Lower lobe of right lung (tissue), 2 donors: ENCODE results near the gene RRP7A. TPM values are rescaled to one million over a fixed set of nuclear protein-coding genes. Genes with fewer than 3 reads are reported as not detected.

Experiments
- ATAC-seq, 2 donors: fragments of 200-7000 bp; cut with Tn5 transposase; one replicate each; pipeline ENCODE4 v1.9.1; 2020 to 2022; ENCODE audit warnings: mild to moderate bottlenecking in 2 of 2, moderate library complexity in 2 of 2
- DNase-seq: peaks from one replicate; pipeline ENCODE4 v3.0.0-alpha.2; 2020
- H3K27ac ChIP-seq: fragments of 200-600 bp; one replicate; pipeline ENCODE4 v1.8.0; 2022
- H3K27me3 ChIP-seq: fragments of 200-600 bp; one replicate; pipeline ENCODE4 v1.8.0; 2022; ENCODE audit warnings: low read depth
- H3K36me3 ChIP-seq: fragments of 200-600 bp; one replicate; pipeline ENCODE4 v1.8.0; 2022; ENCODE audit warnings: mild to moderate bottlenecking
- H3K4me1 ChIP-seq: fragments of 200-600 bp; one replicate; pipeline ENCODE4 v1.8.0; 2022
- H3K4me3 ChIP-seq: fragments of 200-600 bp; one replicate; pipeline ENCODE4 v1.8.0; 2022; ENCODE audit warnings: mild to moderate bottlenecking
- H3K9me3 ChIP-seq: fragments of 200-600 bp; one replicate; pipeline ENCODE4 v1.8.0; 2022
- CTCF ChIP-seq: fragments of 200-600 bp; IDR thresholded peaks from one replicate; pipeline ENCODE4 v1.8.0; 2022; ENCODE audit warnings: antibody characterized with exemption, mild to moderate bottlenecking
- intact Hi-C: fragments of 100-400 bp; cut with DNase I; formaldehyde crosslinking; loops from one replicate; pipeline ENCODE4 v1.11.0; 2022
- total RNA-seq: library from RNA; stranded (reverse); fragmentation: NEBNext Ultra II Directional; extraction: Animal tissue kit (Norgen Biotek cat#: 25700); gene quantifications from one replicate; pipeline ENCODE4 v1.2.1, GENCODE V29; 2021
- donor health status: DM: no; HTN: yes; CAD: no; lungs with severe emphysema.

RRP7A gene
- total RNA-seq, 1 donor from 2014 or later, result 34.4 TPM

- Histone ChIP-seq H3K4me1 (no peaks in the 10 kb centered on the region), H3K27me3 (peaks cover 5% of the 10 kb centered on the region), H3K9me3 (no peaks in the 10 kb centered on the region), H3K36me3 (no peaks in the 10 kb centered on the region), H3K4me3 (no peak overlapping the region), H3K27ac (no peak overlapping the region)
- DNase-seq (no peak), ATAC-seq (no peak)
- TF ChIP-seq CTCF, result no peak
- intact Hi-C loops, result no loop called here
Observed at GRCh38 chr22:42468841-42469240, 50.8 kb downstream of the RRP7A start.

- no peak for ATAC-seq
- no peaks in the 10 kb centered on the region for H3K4me1 ChIP-seq
- no peaks in the 10 kb centered on the region for H3K36me3 ChIP-seq
- H3K4me3 ChIP-seq, result no peak overlapping the region
- intact Hi-C loops, result no loop called here
- no peak overlapping the region for H3K27ac ChIP-seq
- H3K27me3 ChIP-seq, result peaks cover 44% of the 10 kb centered on the region
- H3K9me3 ChIP-seq, result no peaks in the 10 kb centered on the region
- no peak for TF ChIP-seq CTCF
- DNase-seq, result no peak
Observed at GRCh38 chr22:42462016-42462415, 57.6 kb downstream of the RRP7A start.

GRCh38 chr22:42461511-42461910 is 58.1 kb downstream of the RRP7A start:
- intact Hi-C loops, result no loop called here
- DNase-seq (no peak), ATAC-seq (no peak)
- Histone ChIP-seq H3K4me3 (no peak overlapping the region), H3K36me3 (no peaks in the 10 kb centered on the region), H3K27me3 (peaks cover 44% of the 10 kb centered on the region), H3K27ac (no peak overlapping the region), H3K9me3 (no peaks in the 10 kb centered on the region), H3K4me1 (no peaks in the 10 kb centered on the region)
- no peak for TF ChIP-seq CTCF

Other genes starting within 250 kb of the RRP7A start
- 38.8 TPM for gene TCF20, start 249.1 kb downstream of the RRP7A start, total RNA-seq
- gene NFAM1, start 87.4 kb downstream of the RRP7A start, total RNA-seq, result 21.8 TPM
- 1.6 TPM for gene SERHL2, start 34.2 kb upstream of the RRP7A start, total RNA-seq
- 75.0 TPM for gene POLDIP3, start 95.1 kb upstream of the RRP7A start, total RNA-seq
- gene ATP5MGL, start 120.8 kb upstream of the RRP7A start, total RNA-seq, result 1.0 TPM
- 219 TPM for gene CYB5R3, start 129.6 kb upstream of the RRP7A start, total RNA-seq
- 19.4 TPM for gene A4GALT, start 201.1 kb upstream of the RRP7A start, total RNA-seq